CD14-positive monocyte (primary cell): ENCODE results near the gene EFNA1. TPM values are rescaled to one million over a fixed set of nuclear protein-coding genes. Genes with fewer than 3 reads are reported as not detected.

Experiments
- DNase-seq, 3 donors: peaks; one replicate each; pipeline ENCODE4 v3.0.0-alpha.2; 2011 to 2022
- H2AFZ ChIP-seq: 2 replicates; pipeline ENCODE4 v1.6.0; 2012; ENCODE audit warnings: mild to moderate bottlenecking, low read depth, low read length, inconsistent platforms; ENCODE audit not compliant: insufficient read depth, poor library complexity, severe bottlenecking
- H3K27ac ChIP-seq, 2 donors: 1 replicate in 1 of 2; 2 replicates in 1 of 2; pipeline ENCODE4 v1.5.1; 2012 to 2013; ENCODE audit warnings: low read length in 2 of 2, control low read depth in 1 of 2, inconsistent platforms in 1 of 2, low read depth in 1 of 2, mild to moderate bottlenecking in 1 of 2
- H3K27me3 ChIP-seq, 2 donors: one replicate each; pipeline versions ENCODE4 v1.6.0 to v1.6.1; 2011 to 2013; ENCODE audit warnings: low read length in 2 of 2; ENCODE audit not compliant: control insufficient read depth in 2 of 2, insufficient read depth in 2 of 2
- H3K36me3 ChIP-seq, 2 donors: replicated peaks in 1 of 2; 1 replicate in 1 of 2; 2 replicates in 1 of 2; pipeline versions ENCODE4 v1.5.1 to v1.6.1; 2012 to 2013; ENCODE audit warnings: low read length in 2 of 2, control low read depth in 1 of 2, inconsistent platforms in 1 of 2, mild to moderate bottlenecking in 1 of 2; ENCODE audit not compliant: insufficient read depth in 2 of 2, control insufficient read depth in 1 of 2
- H3K4me1 ChIP-seq, 2 donors: 1 replicate in 1 of 2; 2 replicates in 1 of 2; pipeline versions ENCODE4 v1.5.1 to v1.6.1; 2012 to 2013; ENCODE audit warnings: low read length in 2 of 2, control low read depth in 1 of 2, inconsistent platforms in 1 of 2, mild to moderate bottlenecking in 1 of 2, moderate library complexity in 1 of 2; ENCODE audit not compliant: insufficient read depth in 2 of 2, control insufficient read depth in 1 of 2
- H3K4me2 ChIP-seq: replicated peaks from 2 replicates; pipeline ENCODE3; 2012; ENCODE audit warnings: low read length, moderate library complexity, mild to moderate bottlenecking; ENCODE audit not compliant: poor library complexity, severe bottlenecking; ENCODE audit errors: extremely low read depth
- H3K4me3 ChIP-seq, 3 experiments: fragments of 200-600 bp in 1 of 3; sonication (generic) in 1 of 3; replicated peaks in 1 of 3; 1 replicate in 2 of 3; 2 replicates in 1 of 3; pipeline ENCODE4 v1.5.1; 2011 to 2013; ENCODE audit warnings: low read length in 3 of 3, mild to moderate bottlenecking in 3 of 3, control low read depth in 2 of 3, low read depth in 2 of 3, inconsistent platforms in 1 of 3, moderate library complexity in 1 of 3
- H3K79me2 ChIP-seq: 2 replicates; pipeline ENCODE4 v1.6.0; 2012; ENCODE audit warnings: mild to moderate bottlenecking, control low read depth, inconsistent platforms, low read length, moderate library complexity; ENCODE audit not compliant: insufficient read depth
- H3K9ac ChIP-seq: 2 replicates; pipeline ENCODE4 v1.6.0; 2017; ENCODE audit warnings: low read length, mild to moderate bottlenecking; ENCODE audit not compliant: insufficient read depth, poor library complexity, severe bottlenecking
- H3K9me3 ChIP-seq, 2 donors: replicated peaks in 1 of 2; 1 replicate in 1 of 2; 2 replicates in 1 of 2; pipeline versions ENCODE4 v1.5.1 to v1.6.1; 2012 to 2013; ENCODE audit warnings: low read length in 2 of 2, control low read depth in 1 of 2; ENCODE audit not compliant: control insufficient read depth in 1 of 2, insufficient read depth in 1 of 2
- H4K20me1 ChIP-seq: 2 replicates; pipeline ENCODE4 v1.6.0; 2012; ENCODE audit warnings: mild to moderate bottlenecking, low read length, control low read depth, moderate library complexity; ENCODE audit not compliant: insufficient read depth
- H3K27ac Mint-ChIP-seq, 7 donors: one replicate each; pipeline ENCODE4 v1.8.0; 2020; ENCODE audit warnings: mild to moderate bottlenecking in 7 of 7, mixed read lengths in 7 of 7, moderate library complexity in 6 of 7, inconsistent platforms in 2 of 7
- H3K27me3 Mint-ChIP-seq, 3 donors: one replicate each; pipeline ENCODE4 v1.8.0; 2021 to 2022; ENCODE audit warnings: low read depth in 3 of 3, mild to moderate bottlenecking in 3 of 3, mixed read lengths in 3 of 3, moderate library complexity in 3 of 3, inconsistent platforms in 1 of 3
- H3K36me3 Mint-ChIP-seq, 2 donors: one replicate each; pipeline ENCODE4 v1.8.0; 2020; ENCODE audit warnings: mixed read lengths in 2 of 2, inconsistent platforms in 1 of 2, mild to moderate bottlenecking in 1 of 2
- H3K4me1 Mint-ChIP-seq: one replicate; pipeline ENCODE4 v1.8.0; 2020; ENCODE audit warnings: mild to moderate bottlenecking, mixed read lengths
- H3K4me3 Mint-ChIP-seq, 2 donors: one replicate each; pipeline ENCODE4 v1.8.0; 2020; ENCODE audit warnings: mild to moderate bottlenecking in 2 of 2, mixed read lengths in 2 of 2, moderate library complexity in 1 of 2
- H3K9me3 Mint-ChIP-seq, 7 donors: one replicate each; pipeline ENCODE4 v1.8.0; 2020 to 2022; ENCODE audit warnings: mixed read lengths in 7 of 7, mild to moderate bottlenecking in 6 of 7, moderate library complexity in 6 of 7, inconsistent platforms in 2 of 7
- whole genome bisulfite sequencing: methylation state at CpG from one replicate; pipeline ENCODE4 v1.1.5; 2013; ENCODE audit warnings: missing lambda C conversion rate; ENCODE audit not compliant: insufficient coverage; 5-methylcytosine and 5-hydroxymethylcytosine counted together
- intact Hi-C, 2 donors: fragments of 100-400 bp; cut with micrococcal nuclease; formaldehyde crosslinking; loops; one replicate each; pipeline versions ENCODE4 v1.15.0 to v1.15.1; 2023
- polyA plus RNA-seq, 3 donors: library from polyadenylated mRNA; depleted of rRNA in 1 of 3; unstranded in 2 of 3; stranded (reverse) in 1 of 3; fragments of 300-500 nt in 2 of 3; fragments of >200 nt in 1 of 3; fragmentation: Illumina TruSeq in 2 of 3; gene quantifications; 1 replicate in 2 of 3; 2 replicates in 1 of 3; pipeline ENCODE4 v1.2.3, GENCODE V29; 2012 to 2021
- TF ChIP-seq, protein P1 (sequence below): fragments of 200-600 bp; IDR thresholded peaks from one replicate; pipeline ENCODE4 v1.8.0; 2022; ENCODE audit warnings: antibody characterized with exemption, mild to moderate bottlenecking

Gene EFNA1
- polyA plus RNA-seq, 3 donors: 1.2 TPM; not detected in 2

- DNase-seq: no peak
- peak overlapping the region; percentile 80 for H3K9ac ChIP-seq
- H4K20me1 ChIP-seq: peaks cover 7% of the 10 kb centered on the region
- H3K4me3 ChIP-seq: peak overlapping the region; percentile 83 to 91 (median 90)
- 15% methylated on average over 5 of the region's 11 CpGs for WGBS
- peaks cover 25 to 38% of the 10 kb centered on the region in 2 donors for H3K4me1 ChIP-seq
- H3K4me3 Mint-ChIP-seq: peak overlapping the region; percentile 94 to 98
- H3K27me3 Mint-ChIP-seq: peaks cover 0 to 8% (median 1%) of the 10 kb centered on the region in 3 donors
- peak overlapping the region; percentile 90 for H3K4me2 ChIP-seq
- peak overlapping the region; percentile 93 to 96 for H3K27ac ChIP-seq
- H3K27me3 ChIP-seq: no peaks in the 10 kb centered on the region
- H3K79me2 ChIP-seq: peaks cover 36% of the 10 kb centered on the region
- peaks cover 3 to 10% (median 7%) of the 10 kb centered on the region in 7 donors for H3K9me3 Mint-ChIP-seq
- H3K9me3 ChIP-seq: peaks cover 0 to 4% of the 10 kb centered on the region in 2 donors
- H3K27ac Mint-ChIP-seq: peak overlapping the region in 6 of 7 donors; percentile 94 to 99 (median 96)
- peaks cover 36% of the 10 kb centered on the region for H3K4me1 Mint-ChIP-seq
- intact Hi-C loops: loop anchor here in 1 of 2 donors (5.0 kb wide), 1 partner anchor 583 kb away; the partner anchor contains the start of gene UBE2Q1
- H3K36me3 Mint-ChIP-seq: peaks cover 12 to 19% of the 10 kb centered on the region in 2 donors
- TF ChIP-seq, protein P1, sequence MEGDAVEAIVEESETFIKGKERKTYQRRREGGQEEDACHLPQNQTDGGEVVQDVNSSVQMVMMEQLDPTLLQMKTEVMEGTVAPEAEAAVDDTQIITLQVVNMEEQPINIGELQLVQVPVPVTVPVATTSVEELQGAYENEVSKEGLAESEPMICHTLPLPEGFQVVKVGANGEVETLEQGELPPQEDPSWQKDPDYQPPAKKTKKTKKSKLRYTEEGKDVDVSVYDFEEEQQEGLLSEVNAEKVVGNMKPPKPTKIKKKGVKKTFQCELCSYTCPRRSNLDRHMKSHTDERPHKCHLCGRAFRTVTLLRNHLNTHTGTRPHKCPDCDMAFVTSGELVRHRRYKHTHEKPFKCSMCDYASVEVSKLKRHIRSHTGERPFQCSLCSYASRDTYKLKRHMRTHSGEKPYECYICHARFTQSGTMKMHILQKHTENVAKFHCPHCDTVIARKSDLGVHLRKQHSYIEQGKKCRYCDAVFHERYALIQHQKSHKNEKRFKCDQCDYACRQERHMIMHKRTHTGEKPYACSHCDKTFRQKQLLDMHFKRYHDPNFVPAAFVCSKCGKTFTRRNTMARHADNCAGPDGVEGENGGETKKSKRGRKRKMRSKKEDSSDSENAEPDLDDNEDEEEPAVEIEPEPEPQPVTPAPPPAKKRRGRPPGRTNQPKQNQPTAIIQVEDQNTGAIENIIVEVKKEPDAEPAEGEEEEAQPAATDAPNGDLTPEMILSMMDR: no peak
- peak overlapping the region; percentile 80 for H2AFZ ChIP-seq
- H3K36me3 ChIP-seq: peaks cover 0 to 11% of the 10 kb centered on the region in 2 donors
Measured at GRCh38 chr1:155140630-155140953, 12.9 kb downstream of the EFNA1 start.

DNA sequence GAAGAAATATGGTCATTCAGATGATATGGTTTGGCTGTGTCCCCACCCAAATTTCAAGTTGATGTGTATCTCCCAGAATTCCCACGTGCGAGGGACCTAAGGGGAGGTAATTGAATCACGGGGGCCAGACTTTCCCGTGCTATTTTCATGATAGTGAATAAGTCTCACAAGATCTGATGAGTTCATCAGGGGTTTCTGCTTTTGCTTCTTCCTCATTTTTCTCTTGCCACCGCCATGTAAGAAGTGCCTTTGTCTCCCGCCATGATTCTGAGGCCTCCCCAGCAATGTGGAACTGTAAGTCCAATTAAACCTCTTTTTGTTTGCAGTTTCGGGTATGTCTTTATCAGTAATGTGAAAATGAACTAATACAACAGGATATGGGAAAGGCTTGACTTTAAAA lies 14.1 kb downstream of the EFNA1 start:
- Histone ChIP-seq H3K27me3 (no peaks in the 10 kb centered on the region), H3K36me3 (peaks cover 0 to 11% of the 10 kb centered on the region in 2 donors), H3K9ac (no peak overlapping the region), H4K20me1 (peaks cover 7% of the 10 kb centered on the region), H3K4me1 (peaks cover 23 to 34% of the 10 kb centered on the region in 2 donors), H2AFZ (no peak overlapping the region), H3K79me2 (peaks cover 34% of the 10 kb centered on the region), H3K27ac (no peak overlapping the region), H3K9me3 (peaks cover 0 to 4% of the 10 kb centered on the region in 2 donors), H3K4me3 (no peak overlapping the region), H3K4me2 (no peak overlapping the region)
- TF ChIP-seq, protein P1: no peak
- H3K27me3 Mint-ChIP-seq: peaks cover 0 to 11% (median 1%) of the 10 kb centered on the region in 3 donors
- H3K9me3 Mint-ChIP-seq: peaks cover 3 to 10% (median 7%) of the 10 kb centered on the region in 7 donors
- no peak overlapping the region for H3K4me3 Mint-ChIP-seq
- intact Hi-C loops: loop anchor here in 1 of 2 donors (5.0 kb wide), 1 partner anchor 584 kb away; the partner anchor contains the start of gene UBE2Q1
- peak overlapping the region in 1 of 7 donors; percentile 20 for H3K27ac Mint-ChIP-seq
- peaks cover 12 to 19% of the 10 kb centered on the region in 2 donors for H3K36me3 Mint-ChIP-seq
- H3K4me1 Mint-ChIP-seq: peaks cover 33% of the 10 kb centered on the region
- WGBS: 60% methylated on average over 1 of the region's 7 CpGs
- DNase-seq: peak in 2 of 3 donors; percentile 17 to 60
